H1 (cell line): ENCODE data around the gene GFOD1. TPM values are rescaled to one million over a fixed set of nuclear protein-coding genes. Genes with fewer than 3 reads are reported as not detected.

Source experiments
- CTCF ChIA-PET: fragments of 300-600 bp; sonication (Branson Sonifier 250); formaldehyde crosslinking; loops from one replicate; lab custom pipeline; 2021; ENCODE audit not compliant: partially characterized antibody; lab: Charles Lee
- POLR2A ChIA-PET: fragments of 300-600 bp; sonication (Branson Sonifier 250); formaldehyde crosslinking; loops from one replicate; lab custom pipeline; 2021; ENCODE audit warnings: inconsistent platforms; ENCODE audit not compliant: partially characterized antibody; lab: Charles Lee
- DNase-seq, 2 experiments: peaks; one replicate each; pipeline versions ENCODE4 v3.0.0 to v3.0.0-alpha.2; 2010 to 2022; ENCODE audit warnings: low spot score in 2 of 2, low read depth in 1 of 2, mixed read lengths in 1 of 2
- FAIRE-seq: peaks from 2 replicates; lab custom pipeline; 2011; peaks lifted over from hg19 to GRCh38; lab: Jason Lieb, UNC
- H2AFZ ChIP-seq: 2 replicates; pipeline ENCODE4 v1.8.1; 2012; ENCODE audit warnings: low read length, inconsistent platforms
- H2AK5ac ChIP-seq: 2 replicates; pipeline ENCODE4 v1.6.1; 2013; ENCODE audit warnings: low read depth, low read length
- H2BK120ac ChIP-seq: replicated peaks from 2 replicates; pipeline ENCODE3; 2013; ENCODE audit warnings: low read depth, low read length, inconsistent platforms
- H2BK12ac ChIP-seq: 2 replicates; pipeline ENCODE4 v1.6.1; 2013; ENCODE audit warnings: low read depth, low read length
- H2BK15ac ChIP-seq: 2 replicates; pipeline ENCODE4 v1.6.1; 2013; ENCODE audit warnings: low read length
- H2BK20ac ChIP-seq: 2 replicates; pipeline ENCODE4 v1.6.1; 2013; ENCODE audit warnings: low read length
- H2BK5ac ChIP-seq: 2 replicates; pipeline ENCODE4 v1.6.1; 2013; ENCODE audit warnings: low read depth, low read length
- H3K14ac ChIP-seq: 2 replicates; pipeline ENCODE4 v1.6.1; 2013; ENCODE audit warnings: inconsistent platforms; ENCODE audit not compliant: insufficient read length
- H3K18ac ChIP-seq: 2 replicates; pipeline ENCODE4 v1.6.1; 2013; ENCODE audit warnings: low read length; ENCODE audit errors: extremely low read depth
- H3K23ac ChIP-seq: 2 replicates; pipeline ENCODE4 v1.6.1; 2013; ENCODE audit warnings: inconsistent platforms; ENCODE audit not compliant: insufficient read length
- H3K23me2 ChIP-seq: 2 replicates; pipeline ENCODE4 v1.6.1; 2013; ENCODE audit warnings: low read depth, low read length
- H3K27ac ChIP-seq: 2 replicates; pipeline ENCODE4 v1.6.1; 2011; ENCODE audit warnings: low read depth, low read length, inconsistent platforms
- H3K27me3 ChIP-seq, 4 experiments: replicated peaks in 1 of 4; 1 replicate in 1 of 4; 2 replicates in 3 of 4; pipeline versions ENCODE4 v1.6.1 to v1.8.1; 2011 to 2013; ENCODE audit warnings: low read length in 3 of 4, mild to moderate bottlenecking in 3 of 4, inconsistent platforms in 2 of 4, mixed read lengths in 2 of 4, moderate library complexity in 1 of 4; ENCODE audit not compliant: control insufficient read depth in 3 of 4, insufficient read depth in 3 of 4; ENCODE audit errors: extremely low read depth in 1 of 4
- H3K36me3 ChIP-seq, 4 experiments: 2 replicates each; pipeline versions ENCODE4 v1.6.1 to v1.8.1; 2011 to 2013; ENCODE audit warnings: mild to moderate bottlenecking in 4 of 4, low read length in 3 of 4, moderate library complexity in 2 of 4, control low read depth in 1 of 4, inconsistent platforms in 1 of 4; ENCODE audit not compliant: insufficient read depth in 4 of 4, control insufficient read depth in 2 of 4
- H3K4ac ChIP-seq: replicated peaks from 2 replicates; pipeline ENCODE3; 2013; ENCODE audit warnings: low read length, low read depth, mixed read lengths, inconsistent platforms; ENCODE audit not compliant: insufficient read length
- H3K4me1 ChIP-seq, 4 experiments: replicated peaks in 1 of 4; 1 replicate in 1 of 4; 2 replicates in 3 of 4; pipeline versions ENCODE4 v1.6.1 to v1.8.1; 2011 to 2013; ENCODE audit warnings: low read length in 3 of 4, inconsistent platforms in 2 of 4, mixed read lengths in 1 of 4; ENCODE audit not compliant: insufficient read depth in 4 of 4, control insufficient read depth in 3 of 4
- H3K4me2 ChIP-seq, 2 experiments: 2 replicates each; pipeline versions ENCODE4 v1.6.1 to v1.8.1; 2011 to 2013; ENCODE audit warnings: low read depth in 2 of 2, low read length in 2 of 2, control low read depth in 1 of 2, inconsistent platforms in 1 of 2, mild to moderate bottlenecking in 1 of 2; ENCODE audit not compliant: insufficient read depth in 1 of 2
- H3K4me3 ChIP-seq, 4 experiments: fragments of 200-600, 300-600 bp in 1 of 4; sonication (generic), shearing (Covaris generic), sonication (Bioruptor Twin) in 1 of 4; 2 replicates each; pipeline versions ENCODE4 v1.5.1 to v1.8.1; 2011 to 2016; ENCODE audit warnings: low read length in 4 of 4, low read depth in 3 of 4, control low read depth in 2 of 4, inconsistent platforms in 2 of 4, mild to moderate bottlenecking in 2 of 4, mixed read lengths in 1 of 4, moderate library complexity in 1 of 4; ENCODE audit not compliant: insufficient read depth in 2 of 4; ENCODE audit errors: extremely low read depth in 1 of 4
- H3K56ac ChIP-seq: replicated peaks from 2 replicates; pipeline ENCODE3; 2013; ENCODE audit warnings: low read depth, mild to moderate bottlenecking, mixed read lengths, low read length, inconsistent platforms; ENCODE audit not compliant: insufficient read length
- H3K79me1 ChIP-seq: 2 replicates; pipeline ENCODE4 v1.6.1; 2013; ENCODE audit warnings: low read depth, low read length, control low read depth
- H3K79me2 ChIP-seq, 2 experiments: 2 replicates each; pipeline versions ENCODE4 v1.6.1 to v1.8.1; 2012 to 2013; ENCODE audit warnings: low read length in 2 of 2, mild to moderate bottlenecking in 2 of 2, inconsistent platforms in 1 of 2; ENCODE audit not compliant: insufficient read depth in 2 of 2, control insufficient read depth in 1 of 2
- H3K9ac ChIP-seq, 4 experiments: replicated peaks in 1 of 4; 1 replicate in 1 of 4; 2 replicates in 3 of 4; pipeline versions ENCODE4 v1.6.1 to v1.8.1; 2011 to 2013; ENCODE audit warnings: low read depth in 3 of 4, low read length in 3 of 4, control low read depth in 2 of 4, mild to moderate bottlenecking in 2 of 4, moderate library complexity in 2 of 4, inconsistent platforms in 1 of 4; ENCODE audit errors: extremely low read depth in 1 of 4
- H3K9me3 ChIP-seq, 2 experiments: 2 replicates each; pipeline versions ENCODE4 v1.6.1 to v1.8.1; 2012 to 2013; ENCODE audit warnings: mild to moderate bottlenecking in 2 of 2, moderate library complexity in 2 of 2, control low read depth in 1 of 2, inconsistent platforms in 1 of 2, low read depth in 1 of 2, low read length in 1 of 2, mixed read lengths in 1 of 2; ENCODE audit not compliant: insufficient read depth in 2 of 2
- H4K20me1 ChIP-seq, 2 experiments: replicated peaks in 1 of 2; 2 replicates each; pipeline versions ENCODE3 to v1.8.1; 2011 to 2013; ENCODE audit warnings: inconsistent platforms in 2 of 2, low read length in 2 of 2, mild to moderate bottlenecking in 1 of 2; ENCODE audit not compliant: insufficient read depth in 2 of 2, control insufficient read depth in 1 of 2
- H4K5ac ChIP-seq: 2 replicates; pipeline ENCODE4 v1.6.1; 2013; ENCODE audit warnings: low read length, low read depth, mixed read lengths, inconsistent platforms; ENCODE audit not compliant: insufficient read length
- H4K8ac ChIP-seq: 2 replicates; pipeline ENCODE4 v1.8.0; 2013; ENCODE audit warnings: mild to moderate bottlenecking, moderate library complexity, low read length, inconsistent platforms; ENCODE audit not compliant: insufficient read depth; ENCODE audit errors: extremely low read depth
- H4K91ac ChIP-seq: replicated peaks from 2 replicates; pipeline ENCODE3; 2013; ENCODE audit warnings: low read length, mixed read lengths, inconsistent platforms; ENCODE audit not compliant: insufficient read length
- ASH2L ChIP-seq: fragments of 200-600, 300-600 bp; sonication (generic); IDR thresholded peaks from one replicate; pipeline ENCODE4 v1.7.1; 2017; ENCODE audit warnings: low read length
- BACH1 ChIP-seq: IDR thresholded peaks from 2 replicates; pipeline ENCODE4 v1.6.1; 2012; ENCODE audit warnings: low read length, improper control_type of control experiment
- BCL11A ChIP-seq, 2 experiments: IDR thresholded peaks; one replicate each; pipeline ENCODE4 v1.6.1; 2011; ENCODE audit warnings: low read depth in 2 of 2, low read length in 2 of 2, mild to moderate bottlenecking in 2 of 2
- CBX5 ChIP-seq: fragments of 300-800, 300-1000 bp; sonication (generic); IDR thresholded peaks from 2 replicates; pipeline ENCODE4 v1.7.1; 2016; ENCODE audit warnings: antibody characterized with exemption, low read length, low read depth
- JUN ChIP-seq: IDR thresholded peaks from 2 replicates; pipeline ENCODE4 v1.6.1; 2011; ENCODE audit warnings: low read depth, mild to moderate bottlenecking, improper control_type of control experiment, low read length
- JUND ChIP-seq: IDR thresholded peaks from 2 replicates; pipeline ENCODE4 v1.6.1; 2011; ENCODE audit warnings: mild to moderate bottlenecking, improper control_type of control experiment, low read length
- KDM5A ChIP-seq: fragments of 200-600 bp; IDR thresholded peaks from 2 replicates; pipeline ENCODE4 v1.7.1; 2012; ENCODE audit warnings: mild to moderate bottlenecking, low read length, inconsistent platforms, mixed read lengths
- POLR2A ChIP-seq, 2 experiments: IDR thresholded peaks; 1 replicate in 1 of 2; 2 replicates in 1 of 2; pipeline ENCODE4 v1.6.1; 2011; ENCODE audit warnings: low read depth in 2 of 2, low read length in 2 of 2, mild to moderate bottlenecking in 2 of 2; ENCODE audit errors: control extremely low read depth in 1 of 2
- SIRT6 ChIP-seq: IDR thresholded peaks from one replicate; pipeline ENCODE4 v1.7.1; 2012; ENCODE audit warnings: low read length, inconsistent platforms
- SIX5 ChIP-seq: IDR thresholded peaks from 2 replicates; pipeline ENCODE4 v1.6.1; 2011; ENCODE audit warnings: mild to moderate bottlenecking, low read depth, low read length
- SP2 ChIP-seq: IDR thresholded peaks from 2 replicates; pipeline ENCODE4 v1.6.1; 2012; ENCODE audit warnings: mild to moderate bottlenecking, low read length, inconsistent platforms
- TBP ChIP-seq: IDR thresholded peaks from 2 replicates; pipeline ENCODE4 v1.6.1; 2011; ENCODE audit warnings: low read depth, low read length, improper control_type of control experiment
- TCF12 ChIP-seq: IDR thresholded peaks from 2 replicates; pipeline ENCODE4 v1.6.1; 2011; ENCODE audit warnings: low read depth, mild to moderate bottlenecking, low read length
- TEAD4 ChIP-seq: IDR thresholded peaks from 2 replicates; pipeline ENCODE4 v1.6.1; 2012; ENCODE audit warnings: low read depth, low read length, inconsistent platforms, mixed read lengths
- WGBS, 2 experiments: shearing (Covaris generic) in 1 of 2; methylation state at CpG; one replicate each; pipeline versions ENCODE4 v1.1.6 to v1.1.7; 2013 to 2015; ENCODE audit warnings: low lambda C conversion rate in 2 of 2, mixed read lengths in 2 of 2, inconsistent platforms in 1 of 2, low coverage in 1 of 2, missing lambda C conversion rate in 1 of 2; ENCODE audit not compliant: insufficient replicate concordance in 2 of 2, insufficient coverage in 1 of 2, insufficient read length in 1 of 2; ENCODE audit errors: extremely low coverage in 1 of 2, missing lambda C conversion rate in 1 of 2; 5-methylcytosine and 5-hydroxymethylcytosine counted together
- polyA plus RNA-seq, 7 experiments: library from polyadenylated mRNA; depleted of rRNA in 3 of 7; stranded (reverse) in 5 of 7; unstranded in 2 of 7; fragments of >200 nt in 5 of 7; fragments of 200-250 nt in 2 of 7; gene quantifications; 1 replicate in 5 of 7; 2 replicates in 1 of 7; 4 replicates in 1 of 7; pipeline versions ENCODE4 v1.2.1 to v1.2.3, GENCODE V29; 2011 to 2013; ENCODE audit warnings: missing spikeins in 2 of 7, mixed read lengths in 2 of 7
- total RNA-seq: library from RNA; stranded (reverse); fragmentation: NEBNext Ultra II Directional; extraction: Animal tissue kit (Norgen Biotek cat#: 25700); gene quantifications from 2 replicates; pipeline ENCODE4 v1.2.1, GENCODE V29; 2021
- TF ChIP-seq, protein P1 (sequence below): IDR thresholded peaks from 2 replicates; pipeline ENCODE4 v1.6.1; 2011; ENCODE audit warnings: low read length, improper control_type of control experiment

Gene GFOD1
- total and polyA plus RNA-seq, 2 of the 8 experiments (the other 6 are each of a cell fraction or from before 2014, with no cell fraction given), result 2.5 to 8.8 TPM

DNA sequence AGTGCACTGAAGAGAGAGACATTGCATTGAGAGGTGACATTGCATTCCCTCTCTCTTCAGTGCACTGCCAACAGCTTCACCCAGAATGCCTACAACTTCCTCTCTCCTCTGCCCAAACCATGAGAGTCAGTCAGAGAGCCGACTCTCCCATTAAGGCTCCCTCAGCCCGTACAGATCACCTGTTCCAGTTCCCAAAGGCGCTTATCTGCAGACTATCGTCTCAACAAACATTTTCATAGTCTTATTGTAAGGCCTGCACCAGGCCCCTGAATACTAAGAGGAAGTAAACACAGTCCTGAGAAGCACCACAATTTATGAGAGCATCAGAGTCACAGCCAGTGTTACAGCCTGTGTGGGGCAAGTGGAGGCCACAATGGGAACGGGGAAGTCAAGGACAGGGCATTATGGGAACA lies 53.7 kb downstream of the GFOD1 start:
- H2AK5ac ChIP-seq, result 0 out of 2 replicates have a peak overlapping the region, but pooled peaks have one; percentile 39
- DNase-seq (no peak), FAIRE-seq (no peak)
- no peaks in the 10 kb centered on the region; the same call in 1 of the 2 replicates for H3K79me1 ChIP-seq
- H4K91ac ChIP-seq, result no peak overlapping the region
- H3K4me1 ChIP-seq, result peaks cover 2 to 10% (median 7%) of the 10 kb centered on the region in 4 experiments; a peak in 6 of 7 replicates
- no peak overlapping the region for H3K27ac ChIP-seq
- no peaks in the 10 kb centered on the region for H3K23me2 ChIP-seq
- no peaks in the 10 kb centered on the region for H3K27me3 ChIP-seq
- H2BK5ac ChIP-seq, result no peak overlapping the region
- H2AFZ ChIP-seq, result no peak overlapping the region
- H3K79me2 ChIP-seq, result peaks cover 0 to 9% of the 10 kb centered on the region in 2 experiments; a peak in 1 of 4 replicates
- H2BK15ac ChIP-seq, result 0 out of 2 replicates have a peak overlapping the region, but pooled peaks have one; percentile 67
- POLR2A ChIA-PET, result interaction anchor here (0.7 to 1.6 kb wide), 2 partner anchors 11 to 28 kb away, joined by 4 read pairs; no protein-coding TSS in a partner anchor
- no peak overlapping the region for H3K9ac ChIP-seq
- no peak overlapping the region for H2BK20ac ChIP-seq
- no peak overlapping the region for H3K4me2 ChIP-seq
- H3K36me3 ChIP-seq, result no peaks in the 10 kb centered on the region
- H3K14ac ChIP-seq, result no peak overlapping the region
- no peaks in the 10 kb centered on the region for H4K20me1 ChIP-seq
- 89% methylated on average over 5 of the region's 5 CpGs; no CpG with 5 or more reads in 1 of the 2 experiments for WGBS, 2 experiments
- no peak overlapping the region for H3K4me3 ChIP-seq
- no peak overlapping the region for H3K56ac ChIP-seq
- H4K8ac ChIP-seq, result no peak overlapping the region
- no peak overlapping the region for H4K5ac ChIP-seq
- no peak overlapping the region for H3K18ac ChIP-seq
- H2BK120ac ChIP-seq, result no peak overlapping the region
- peak overlapping the region; percentile 7 for H3K4ac ChIP-seq
- H2BK12ac ChIP-seq, result no peak overlapping the region; the same call in 1 of the 2 replicates
- no peak overlapping the region for H3K23ac ChIP-seq
- CTCF ChIA-PET, result interaction anchor here (1.1 to 1.7 kb wide), 3 partner anchors 18 to 95 kb away, joined by 3 to 7 read pairs (median 3); no protein-coding TSS in a partner anchor
- no peaks in the 10 kb centered on the region for H3K9me3 ChIP-seq
- TF ChIP-seq JUN, result no peak
- TF ChIP-seq ASH2L, result no peak
- TF ChIP-seq JUND, result no peak
- no peak for TF ChIP-seq CBX5
- no peak for TF ChIP-seq SP2
- no peak for TF ChIP-seq TBP
- no peak for TF ChIP-seq SIRT6
- no peak for TF ChIP-seq POLR2A (IDR thresholded peaks at IDR 0.05; ENCODE audit: control extremely low read depth in 1 of 2, low read depth in 2 of 2, low read length in 2 of 2)
- TF ChIP-seq, protein P1, sequence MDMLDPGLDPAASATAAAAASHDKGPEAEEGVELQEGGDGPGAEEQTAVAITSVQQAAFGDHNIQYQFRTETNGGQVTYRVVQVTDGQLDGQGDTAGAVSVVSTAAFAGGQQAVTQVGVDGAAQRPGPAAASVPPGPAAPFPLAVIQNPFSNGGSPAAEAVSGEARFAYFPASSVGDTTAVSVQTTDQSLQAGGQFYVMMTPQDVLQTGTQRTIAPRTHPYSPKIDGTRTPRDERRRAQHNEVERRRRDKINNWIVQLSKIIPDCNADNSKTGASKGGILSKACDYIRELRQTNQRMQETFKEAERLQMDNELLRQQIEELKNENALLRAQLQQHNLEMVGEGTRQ, result no peak
- TF ChIP-seq TCF12, result no peak
- TF ChIP-seq TEAD4, result no peak
- TF ChIP-seq BACH1, result no peak
- TF ChIP-seq KDM5A, result no peak
- TF ChIP-seq SIX5, result no peak
- TF ChIP-seq BCL11A (IDR thresholded peaks at IDR 0.05; ENCODE audit: low read depth in 2 of 2, low read length in 2 of 2), result no peak
